CD8-positive, alpha-beta memory T cell (primary cell): ENCODE measurements around the gene NEK7. TPM values are rescaled to one million over a fixed set of nuclear protein-coding genes. Genes with fewer than 3 reads are reported as not detected.
"Not testable (repeated sequence)": the region's sequence is repeated elsewhere in the genome, so short reads cannot be mapped to it uniquely, and the experiment has no call there.

Experiments used
- CTCF ChIA-PET: fragments of 350-600 bp; sonication (Branson Sonifier 250); formaldehyde crosslinking; loops from one replicate; lab custom pipeline; 2021; ENCODE audit warnings: antibody characterized with exemption; lab: Charles Lee
- POLR2A ChIA-PET: fragments of 350-600 bp; sonication (Branson Sonifier 250); formaldehyde crosslinking; loops from one replicate; lab custom pipeline; 2021; ENCODE audit warnings: antibody characterized with exemption; lab: Charles Lee
- DNase-seq, 5 donors: peaks; one replicate each; pipeline versions ENCODE4 v3.0.0 to v3.0.0-alpha.2; 2020 to 2022; ENCODE audit warnings: mixed read lengths in 1 of 5
- H3K27ac ChIP-seq: one replicate; pipeline ENCODE4 v1.7.0; 2013; ENCODE audit warnings: low read depth, mild to moderate bottlenecking, low read length, moderate library complexity
- H3K27me3 ChIP-seq: 2 replicates; pipeline ENCODE4 v1.7.0; 2013; ENCODE audit warnings: low read length, mild to moderate bottlenecking; ENCODE audit not compliant: insufficient read depth, poor library complexity, severe bottlenecking
- H3K36me3 ChIP-seq: 2 replicates; pipeline ENCODE4 v1.7.0; 2013; ENCODE audit warnings: mild to moderate bottlenecking, low read length, moderate library complexity; ENCODE audit not compliant: insufficient read depth
- H3K4me1 ChIP-seq: 2 replicates; pipeline ENCODE4 v1.7.0; 2013; ENCODE audit warnings: mild to moderate bottlenecking, low read length, moderate library complexity; ENCODE audit not compliant: insufficient read depth
- H3K4me3 ChIP-seq: 2 replicates; pipeline ENCODE4 v1.7.0; 2013; ENCODE audit warnings: mild to moderate bottlenecking, low read length
- H3K9me3 ChIP-seq: 2 replicates; pipeline ENCODE4 v1.7.0; 2013; ENCODE audit warnings: mild to moderate bottlenecking, low read length
- H3K27ac Mint-ChIP-seq, 8 donors: one replicate each; pipeline ENCODE4 v1.8.0; 2020 to 2021; ENCODE audit warnings: mixed read lengths in 8 of 8, mild to moderate bottlenecking in 6 of 8, inconsistent platforms in 3 of 8, moderate library complexity in 3 of 8
- H3K27me3 Mint-ChIP-seq, 2 donors: one replicate each; pipeline ENCODE4 v1.8.0; 2020 to 2021; ENCODE audit warnings: mixed read lengths in 2 of 2, mild to moderate bottlenecking in 1 of 2, moderate library complexity in 1 of 2
- H3K36me3 Mint-ChIP-seq, 3 donors: one replicate each; pipeline ENCODE4 v1.8.0; 2020 to 2021; ENCODE audit warnings: mixed read lengths in 3 of 3, inconsistent platforms in 1 of 3, mild to moderate bottlenecking in 1 of 3
- H3K4me1 Mint-ChIP-seq, 3 donors: one replicate each; pipeline ENCODE4 v1.8.0; 2020 to 2021; ENCODE audit warnings: mixed read lengths in 3 of 3, inconsistent platforms in 1 of 3, mild to moderate bottlenecking in 1 of 3
- H3K4me3 Mint-ChIP-seq, 7 donors: one replicate each; pipeline ENCODE4 v1.8.0; 2020 to 2021; ENCODE audit warnings: mixed read lengths in 7 of 7, mild to moderate bottlenecking in 6 of 7, moderate library complexity in 4 of 7, inconsistent platforms in 2 of 7
- H3K9me3 Mint-ChIP-seq, 5 donors: one replicate each; pipeline ENCODE4 v1.8.0; 2020 to 2022; ENCODE audit warnings: mixed read lengths in 5 of 5, mild to moderate bottlenecking in 3 of 5, moderate library complexity in 2 of 5, inconsistent platforms in 1 of 5
- polyA plus RNA-seq: library from polyadenylated mRNA; unstranded; fragments of 300-500 nt; fragmentation: Illumina TruSeq; gene quantifications from one replicate; pipeline ENCODE4 v1.2.3, GENCODE V29; 2021
- total RNA-seq, 2 experiments: library from RNA; stranded (reverse); gene quantifications; one replicate each; pipeline ENCODE4 v1.2.3, GENCODE V29; 2021

Gene NEK7
- total and polyA plus RNA-seq, 3 experiments from 2014 or later = 64.7 to 80.8 (median 68.6) TPM

DNA sequence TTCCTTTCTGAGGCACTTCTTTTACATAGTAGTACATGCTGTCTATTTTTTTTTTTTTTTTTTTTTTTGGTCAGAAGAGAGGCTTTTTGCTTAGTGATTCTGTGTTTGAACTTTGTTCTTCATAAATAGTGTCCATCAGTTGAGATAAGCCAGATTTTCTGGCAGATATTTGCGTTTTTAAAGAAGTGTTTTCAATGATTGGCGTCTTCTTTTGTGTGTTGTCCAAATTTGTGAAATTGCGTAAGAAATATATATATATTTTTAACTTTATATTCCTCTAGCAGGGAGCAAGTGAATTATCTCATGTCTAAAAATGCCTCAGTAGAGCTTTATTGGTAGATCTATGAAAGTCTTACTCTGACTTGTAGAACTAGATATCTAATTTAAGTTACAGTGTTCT, 28.3 kb downstream of the NEK7 start:
- no peaks in the 10 kb centered on the region for H3K9me3 ChIP-seq
- H3K27ac ChIP-seq = no peak overlapping the region
- Mint-ChIP-seq H3K4me1 (peaks cover 81 to 96% (median 93%) of the 10 kb centered on the region in 3 donors), H3K27ac (peak overlapping the region in 3 of 8 donors; percentile 83 to 90 (median 88)), H3K4me3 (peak overlapping the region in 3 of 7 donors; percentile 12 to 49 (median 27)), H3K36me3 (no peaks in the 10 kb centered on the region), H3K9me3 (no peaks in the 10 kb centered on the region), H3K27me3 (no peaks in the 10 kb centered on the region)
- DNase-seq = no peak
- H3K36me3 ChIP-seq = no peaks in the 10 kb centered on the region
- no peak overlapping the region for H3K4me3 ChIP-seq
- POLR2A ChIA-PET = no interaction called here
- no peaks in the 10 kb centered on the region for H3K27me3 ChIP-seq
- H3K4me1 ChIP-seq = peaks cover 84% of the 10 kb centered on the region
- CTCF ChIA-PET = interaction anchor here (1.2 kb wide), 1 partner anchor 26 kb away, joined by 5 read pairs; no protein-coding TSS in a partner anchor

DNA sequence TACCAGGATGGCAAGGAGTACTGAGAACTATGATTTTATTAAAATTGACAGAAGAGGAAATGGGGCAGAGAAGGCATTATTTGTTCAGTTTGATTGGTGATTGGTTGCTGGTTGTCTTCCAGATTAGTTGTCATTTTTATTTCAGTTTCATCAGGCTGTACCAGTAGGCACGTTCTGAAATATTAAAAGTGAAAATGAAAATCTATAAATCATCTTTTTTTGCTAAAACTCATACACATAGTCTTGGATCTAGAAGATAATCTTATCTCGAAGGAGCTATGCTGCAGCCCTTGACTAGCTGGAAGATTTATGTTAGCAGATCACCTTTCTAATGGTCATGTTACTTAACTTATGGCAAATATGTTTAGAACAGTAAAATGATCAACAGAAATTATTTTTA, 29.0 kb downstream of the NEK7 start:
- ChIA-PET CTCF (interaction anchor here (1.2 kb wide), 1 partner anchor 27 kb away, joined by 5 read pairs; no protein-coding TSS in a partner anchor), POLR2A (no interaction called here)
- Histone ChIP-seq H3K27me3 (no peaks in the 10 kb centered on the region), H3K36me3 (no peaks in the 10 kb centered on the region), H3K9me3 (no peaks in the 10 kb centered on the region), H3K4me3 (no peak overlapping the region), H3K27ac (no peak overlapping the region), H3K4me1 (peaks cover 83% of the 10 kb centered on the region)
- DNase-seq = no peak
- no peaks in the 10 kb centered on the region for H3K27me3 Mint-ChIP-seq
- peaks cover 83 to 96% (median 93%) of the 10 kb centered on the region in 3 donors for H3K4me1 Mint-ChIP-seq
- no peaks in the 10 kb centered on the region for H3K36me3 Mint-ChIP-seq
- peak overlapping the region; percentile 12 to 78 (median 68) for H3K4me3 Mint-ChIP-seq
- H3K9me3 Mint-ChIP-seq = no peaks in the 10 kb centered on the region
- H3K27ac Mint-ChIP-seq = peak overlapping the region; percentile 57 to 96 (median 89)

GRCh38 chr1:198186916-198187580, 30.2 kb downstream of the NEK7 start:
- H3K27ac ChIP-seq = no peak overlapping the region
- H3K27me3 ChIP-seq = no peaks in the 10 kb centered on the region
- no peaks in the 10 kb centered on the region for H3K9me3 ChIP-seq
- no peaks in the 10 kb centered on the region for H3K36me3 ChIP-seq
- peaks cover 76% of the 10 kb centered on the region for H3K4me1 ChIP-seq
- Mint-ChIP-seq H3K27me3 (no peaks in the 10 kb centered on the region), H3K4me3 (peak overlapping the region in 6 of 7 donors; percentile 7 to 78 (median 60)), H3K9me3 (no peaks in the 10 kb centered on the region), H3K4me1 (peaks cover 84 to 96% (median 93%) of the 10 kb centered on the region in 3 donors), H3K36me3 (no peaks in the 10 kb centered on the region), H3K27ac (peak overlapping the region; percentile 82 to 96 (median 90))
- no peak for DNase-seq
- H3K4me3 ChIP-seq = peak overlapping the region; percentile 5
- ChIA-PET CTCF (interaction anchor here (1.2 to 1.5 kb wide), 2 partner anchors 9 to 12 kb away, joined by 3 to 4 read pairs; no protein-coding TSS in a partner anchor), POLR2A (interaction anchor here (1.6 kb wide), 1 partner anchor 29 kb away, joined by 6 read pairs; no protein-coding TSS in a partner anchor)

DNA sequence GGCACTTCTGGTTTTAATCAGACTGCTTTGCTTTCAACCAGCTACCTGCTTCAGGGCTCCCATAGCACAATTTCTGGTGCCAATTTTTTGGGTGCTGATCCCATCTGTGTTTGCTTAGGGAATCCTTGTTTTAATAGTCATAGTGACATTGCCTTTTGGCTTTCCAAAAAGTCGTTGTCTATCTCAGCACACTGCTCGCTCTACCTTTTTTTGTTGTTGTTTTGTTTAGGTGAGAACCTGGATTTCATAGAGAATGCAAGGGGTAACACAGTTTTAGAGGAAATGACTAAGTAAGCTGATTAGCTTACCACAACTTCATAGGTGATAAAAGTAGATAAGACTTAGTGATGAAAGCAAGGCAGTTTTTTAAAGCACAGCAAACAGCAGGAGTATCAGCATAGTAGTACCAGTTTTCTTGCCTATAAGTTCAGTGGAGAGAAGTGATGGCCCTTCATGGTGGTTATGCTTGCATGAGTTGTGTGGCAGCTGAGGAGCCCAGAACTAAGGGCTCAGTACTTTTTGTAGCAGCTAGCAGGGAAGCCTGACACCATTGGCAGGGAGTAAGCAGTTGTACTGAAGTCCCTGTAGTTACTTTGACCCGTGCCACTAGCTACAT, 31.3 kb downstream of the NEK7 start:
- no peaks in the 10 kb centered on the region for H3K9me3 ChIP-seq
- Mint-ChIP-seq H3K27ac (peak overlapping the region; percentile 82 to 96 (median 90)), H3K4me3 (peak overlapping the region; percentile 58 to 84 (median 67)), H3K27me3 (no peaks in the 10 kb centered on the region), H3K9me3 (no peaks in the 10 kb centered on the region), H3K36me3 (peaks cover 0 to 3% (median 2%) of the 10 kb centered on the region in 3 donors), H3K4me1 (peaks cover 84 to 96% (median 93%) of the 10 kb centered on the region in 3 donors)
- H3K27me3 ChIP-seq = no peaks in the 10 kb centered on the region
- CTCF ChIA-PET = interaction anchor here (1.1 to 1.5 kb wide), 3 partner anchors 8 to 26 kb away, joined by 3 to 4 read pairs (median 3); no protein-coding TSS in a partner anchor
- POLR2A ChIA-PET = interaction anchor here (0.6 to 1.6 kb wide), 5 partner anchors 9 to 32 kb away, joined by 3 to 6 read pairs (median 3); no protein-coding TSS in a partner anchor
- H3K36me3 ChIP-seq = no peaks in the 10 kb centered on the region
- H3K27ac ChIP-seq = peak overlapping the region; percentile 10
- H3K4me3 ChIP-seq = peak overlapping the region; percentile 11
- peak in 2 of 5 donors; percentile 61 to 70 for DNase-seq
- peaks cover 78% of the 10 kb centered on the region for H3K4me1 ChIP-seq

DNA sequence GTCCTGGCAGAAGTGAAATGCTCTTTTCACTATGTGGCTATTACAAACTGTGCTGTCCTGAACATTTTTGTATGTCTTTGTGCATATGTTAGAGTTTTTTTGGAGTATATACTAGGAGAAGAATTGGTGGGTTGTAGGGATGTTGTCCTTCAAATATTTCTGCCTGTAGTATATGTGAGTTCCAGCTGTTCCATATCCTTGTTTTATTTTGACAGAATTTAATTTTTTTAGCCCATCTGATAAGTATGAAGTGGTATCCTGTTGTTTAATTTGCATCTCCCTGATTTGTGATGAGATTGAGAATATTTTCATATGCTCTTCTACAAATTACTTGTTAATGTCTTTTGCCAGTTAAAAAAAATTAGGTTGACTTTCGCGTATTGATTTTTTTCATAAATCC, 34.3 kb downstream of the NEK7 start:
- no peaks in the 10 kb centered on the region for H3K27me3 ChIP-seq
- Mint-ChIP-seq H3K4me3 (peak overlapping the region; percentile 60 to 87 (median 83)), H3K36me3 (peaks cover 2 to 4% (median 4%) of the 10 kb centered on the region in 3 donors), H3K27ac (peak overlapping the region; percentile 63 to 96 (median 86)), H3K9me3 (no peaks in the 10 kb centered on the region), H3K4me1 (peaks cover 89 to 93% (median 92%) of the 10 kb centered on the region in 3 donors), H3K27me3 (no peaks in the 10 kb centered on the region)
- H3K27ac ChIP-seq = no peak overlapping the region
- ChIA-PET CTCF (no interaction called here), POLR2A (no interaction called here)
- H3K4me3 ChIP-seq = no peak overlapping the region
- DNase-seq = no peak
- peaks cover 79% of the 10 kb centered on the region for H3K4me1 ChIP-seq
- no peaks in the 10 kb centered on the region for H3K9me3 ChIP-seq
- H3K36me3 ChIP-seq = no peaks in the 10 kb centered on the region

- peak overlapping the region; percentile 51 to 87 (median 62) for H3K4me3 Mint-ChIP-seq
- H3K27ac ChIP-seq, H3K36me3 ChIP-seq, H3K4me3 ChIP-seq, H3K36me3 Mint-ChIP-seq, H3K9me3 Mint-ChIP-seq, DNase-seq, H3K27me3 Mint-ChIP-seq, H3K27me3 ChIP-seq, H3K9me3 ChIP-seq, POLR2A ChIA-PET: not testable (repeated sequence)
- peak overlapping the region; percentile 79 to 96 (median 88) for H3K27ac Mint-ChIP-seq
- CTCF ChIA-PET = interaction anchor here (0.6 to 1.9 kb wide), 2 partner anchors 23 to 165 kb away, joined by 3 to 4 read pairs; no protein-coding TSS in a partner anchor
- peaks cover 89 to 93% (median 90%) of the 10 kb centered on the region in 3 donors for H3K4me1 Mint-ChIP-seq
- peaks cover 69% of the 10 kb centered on the region for H3K4me1 ChIP-seq
These were observed 37.1 kb downstream of the NEK7 start for GRCh38 chr1:198193871-198194270.

- H3K9me3 Mint-ChIP-seq = no peaks in the 10 kb centered on the region
- H3K4me3 ChIP-seq = no peak overlapping the region
- ChIA-PET POLR2A (no interaction called here), CTCF (interaction anchor here (0.7 to 1.3 kb wide), 4 partner anchors 9 to 48 kb away, joined by 3 to 4 read pairs (median 3); no protein-coding TSS in a partner anchor)
- peak overlapping the region; percentile 9 to 97 (median 78) for H3K27ac Mint-ChIP-seq
- no peak overlapping the region for H3K27ac ChIP-seq
- H3K9me3 ChIP-seq = no peaks in the 10 kb centered on the region
- H3K27me3 Mint-ChIP-seq = no peaks in the 10 kb centered on the region
- no peaks in the 10 kb centered on the region for H3K27me3 ChIP-seq
- peaks cover 61% of the 10 kb centered on the region for H3K4me1 ChIP-seq
- DNase-seq = no peak
- peaks cover 2 to 4% (median 4%) of the 10 kb centered on the region in 3 donors for H3K36me3 Mint-ChIP-seq
- H3K4me1 Mint-ChIP-seq = peaks cover 89 to 93% (median 90%) of the 10 kb centered on the region in 3 donors
- H3K4me3 Mint-ChIP-seq = peak overlapping the region in 2 of 7 donors; percentile 39 to 55
- H3K36me3 ChIP-seq = no peaks in the 10 kb centered on the region
These were observed 39.8 kb downstream of the NEK7 start for GRCh38 chr1:198196630-198197029.
